ENCODE data around the gene TLK1. TPM values are rescaled to one million over a fixed set of nuclear protein-coding genes. Genes with fewer than 3 reads are reported as not detected.
A peak's percentile ranks its signal among the peaks of the same experiment; 100 is the strongest.

Gene TLK1
- total RNA-seq, 1 donor from 2014 or later, result 35.8 TPM

GRCh38 chr2:170973225-170973491 lies 187.5 kb downstream of the TLK1 start:
- intact Hi-C loops (cut with DNase I), result loop anchor here (5.0 kb wide), 1 partner anchor 189 kb away; the partner anchor contains the start of gene TLK1
- no peaks in the 10 kb centered on the region for H3K9me3 ChIP-seq
- H3K27ac ChIP-seq, result no peak overlapping the region
- H3K27me3 ChIP-seq, result no peaks in the 10 kb centered on the region
- no peak for DNase-seq (ENCODE audit: extremely low spot score in 2 of 2)
- peak overlapping the region; percentile 76 to 77 for H3K4me3 ChIP-seq
- H3K36me3 ChIP-seq, result no peaks in the 10 kb centered on the region
- H3K4me1 ChIP-seq, result peaks cover 15% of the 10 kb centered on the region
- TF ChIP-seq CTCF (IDR thresholded peaks at IDR 0.05), result no peak
- TF ChIP-seq POLR2AphosphoS5 (IDR thresholded peaks at IDR 0.05; ENCODE audit: insufficient read depth in 1 of 2, low read depth in 1 of 2), result no peak

GRCh38 chr2:170972296-170973224 lies 188.1 kb downstream of the TLK1 start:
- Histone ChIP-seq H3K36me3 (peaks cover 0 to under 1% of the 10 kb centered on the region in 2 donors), H3K27ac (no peak overlapping the region), H3K9me3 (no peaks in the 10 kb centered on the region), H3K27me3 (no peaks in the 10 kb centered on the region), H3K4me1 (peaks cover 15% of the 10 kb centered on the region), H3K4me3 (peak overlapping the region in 1 of 2 donors; percentile 76)
- DNase-seq (ENCODE audit: extremely low spot score in 2 of 2), result peak in 1 of 2 donors; percentile 72
- TF ChIP-seq POLR2AphosphoS5 (IDR thresholded peaks at IDR 0.05; ENCODE audit: insufficient read depth in 1 of 2, low read depth in 1 of 2) (no peak), CTCF (IDR thresholded peaks at IDR 0.05) (no peak), POLR2A (IDR thresholded peaks at IDR 0.05) (no peak)
- intact Hi-C loops (cut with DNase I), result loop anchor here (5.0 kb wide), 1 partner anchor 190 kb away; the partner anchor contains the start of gene TLK1

- Histone ChIP-seq H3K4me3 (no peak overlapping the region), H3K9me3 (no peaks in the 10 kb centered on the region), H3K4me1 (peaks cover 15% of the 10 kb centered on the region), H3K27ac (no peak overlapping the region), H3K36me3 (peaks cover 0 to 14% of the 10 kb centered on the region in 2 donors), H3K27me3 (no peaks in the 10 kb centered on the region)
- DNase-seq (ENCODE audit: extremely low spot score in 2 of 2), result no peak
- intact Hi-C loops (cut with DNase I), result loop anchor here (5.0 kb wide), 1 partner anchor 191 kb away; the partner anchor contains the start of gene TLK1
- TF ChIP-seq CTCF (IDR thresholded peaks at IDR 0.05) (no peak), POLR2A (IDR thresholded peaks at IDR 0.05) (no peak), POLR2AphosphoS5 (IDR thresholded peaks at IDR 0.05; ENCODE audit: insufficient read depth in 1 of 2, low read depth in 1 of 2) (no peak)
Observed at GRCh38 chr2:170971071-170971470, 189.6 kb downstream of the TLK1 start.

GRCh38 chr2:170969872-170970496 lies 190.7 kb downstream of the TLK1 start:
- Histone ChIP-seq H3K27me3 (no peaks in the 10 kb centered on the region), H3K27ac (no peak overlapping the region), H3K9me3 (no peaks in the 10 kb centered on the region), H3K4me3 (no peak overlapping the region), H3K4me1 (peaks cover 15% of the 10 kb centered on the region), H3K36me3 (peaks cover 0 to 22% of the 10 kb centered on the region in 2 donors)
- intact Hi-C loops (cut with DNase I), result loop anchor here (5.0 kb wide), 1 partner anchor 192 kb away; the partner anchor contains the start of gene TLK1
- TF ChIP-seq POLR2AphosphoS5 (IDR thresholded peaks at IDR 0.05; ENCODE audit: insufficient read depth in 1 of 2, low read depth in 1 of 2), result no peak
- TF ChIP-seq POLR2A (IDR thresholded peaks at IDR 0.05), result no peak
- no peak for TF ChIP-seq CTCF (IDR thresholded peaks at IDR 0.05)
- no peak for DNase-seq (ENCODE audit: extremely low spot score in 2 of 2)
